ENCODE results near the gene NT5C3B.
"Not testable (repeated sequence)": the region's sequence is repeated elsewhere in the genome, so short reads cannot be mapped to it uniquely, and the experiment has no call there.

NT5C3B gene

DNA sequence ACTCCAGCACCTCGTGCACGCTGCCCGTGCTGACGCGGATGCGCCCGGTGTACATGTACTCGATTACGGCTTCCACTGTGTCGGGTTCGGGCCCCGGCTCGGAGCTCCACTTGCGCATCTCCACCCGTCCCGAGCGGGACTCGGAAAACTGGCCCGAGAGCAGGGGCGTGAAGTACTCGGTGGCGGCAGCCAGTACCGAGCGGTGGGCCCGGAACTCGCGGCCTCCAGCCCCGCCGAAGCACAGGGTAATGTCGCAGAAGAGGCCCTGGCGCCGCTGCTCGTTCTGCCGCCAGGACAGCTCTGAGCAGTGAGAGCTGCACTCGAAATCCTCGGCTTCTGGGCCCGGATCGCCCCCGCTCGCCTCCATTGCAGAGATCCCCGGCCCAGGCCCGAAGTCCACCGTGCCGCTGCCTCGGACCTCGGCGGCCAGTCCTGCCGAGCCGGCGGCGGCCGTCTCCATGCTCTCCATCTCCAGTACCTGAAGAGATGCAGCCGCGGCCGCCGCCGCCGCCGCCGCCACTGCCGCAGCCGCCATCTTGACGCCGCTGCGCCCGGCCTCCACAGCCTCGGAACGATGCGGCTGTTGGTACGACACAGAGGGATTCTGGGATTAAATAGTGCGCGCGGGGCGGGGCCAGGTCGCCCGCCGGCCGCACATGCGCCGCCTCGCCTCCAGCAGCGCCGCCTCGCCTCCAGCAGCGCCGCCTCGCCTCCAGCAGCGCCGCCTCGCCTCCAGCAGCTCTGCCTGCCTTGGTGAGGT lies 29.0 kb upstream of the NT5C3B start, which contains the start of gene KLHL11:
TSS of gene KLHL11 (minus strand) at position 588 of the 760 bp plus-strand sequence. CDS start at position 535, 53 bp downstream.
- H3K9me3 ChIP-seq (ENCODE audit: control insufficient read depth, low read depth, low read length): no peaks in the 10 kb centered on the region
- H3K4me1 ChIP-seq (ENCODE audit: control insufficient read depth, low read depth, low read length): peaks cover 21% of the 10 kb centered on the region
- H3K27me3 ChIP-seq (ENCODE audit: control insufficient read depth, insufficient read depth, low read length): no peaks in the 10 kb centered on the region
- H3K27ac ChIP-seq (ENCODE audit: low read length): peak within 1 kb of the TSS; percentile 35
- peak within 1 kb of the TSS; percentile 90 for H3K9ac ChIP-seq (ENCODE audit: low read length)
- H3K36me3 ChIP-seq (ENCODE audit: control insufficient read depth, low read depth, low read length): peaks cover 29% of the 10 kb centered on the region
- peak within 1 kb of the TSS; percentile 78 for H3K4me3 ChIP-seq (ENCODE audit: low read length)

- Histone ChIP-seq H3K9me3 (ENCODE audit: control insufficient read depth, low read depth, low read length) (no peaks in the 10 kb centered on the region), H3K4me1 (ENCODE audit: control insufficient read depth, low read depth, low read length) (peaks cover 23% of the 10 kb centered on the region), H3K27me3 (ENCODE audit: control insufficient read depth, insufficient read depth, low read length) (no peaks in the 10 kb centered on the region), H3K27ac (ENCODE audit: low read length) (peak overlapping the region; percentile 35), H3K36me3 (ENCODE audit: control insufficient read depth, low read depth, low read length) (peaks cover 24% of the 10 kb centered on the region), H3K9ac (ENCODE audit: low read length) (peak overlapping the region; percentile 90), H3K4me3 (ENCODE audit: low read length) (peak overlapping the region; percentile 78)
These were observed 28.4 kb upstream of the NT5C3B start for GRCh38 chr17:41864498-41864835.

- Histone ChIP-seq H3K9ac (ENCODE audit: low read length) (no peak overlapping the region), H3K4me3 (ENCODE audit: low read length) (peak overlapping the region; percentile 78), H3K27ac (ENCODE audit: low read length) (no peak overlapping the region), H3K36me3 (ENCODE audit: control insufficient read depth, low read depth, low read length) (peaks cover 14% of the 10 kb centered on the region), H3K4me1 (ENCODE audit: control insufficient read depth, low read depth, low read length) (peaks cover 23% of the 10 kb centered on the region), H3K27me3 (ENCODE audit: control insufficient read depth, insufficient read depth, low read length) (no peaks in the 10 kb centered on the region), H3K9me3 (ENCODE audit: control insufficient read depth, low read depth, low read length) (no peaks in the 10 kb centered on the region)
These were observed 27.2 kb upstream of the NT5C3B start for GRCh38 chr17:41863074-41863848.

GRCh38 chr17:41860254-41860931 lies 24.4 kb upstream of the NT5C3B start:
- Histone ChIP-seq H3K9me3 (ENCODE audit: control insufficient read depth, low read depth, low read length) (no peaks in the 10 kb centered on the region), H3K9ac (ENCODE audit: low read length) (no peak overlapping the region), H3K27me3 (ENCODE audit: control insufficient read depth, insufficient read depth, low read length) (no peaks in the 10 kb centered on the region), H3K4me3 (ENCODE audit: low read length) (peak overlapping the region; percentile 29), H3K4me1 (ENCODE audit: control insufficient read depth, low read depth, low read length) (peaks cover 23% of the 10 kb centered on the region), H3K36me3 (ENCODE audit: control insufficient read depth, low read depth, low read length) (no peaks in the 10 kb centered on the region), H3K27ac (ENCODE audit: low read length) (no peak overlapping the region)

DNA sequence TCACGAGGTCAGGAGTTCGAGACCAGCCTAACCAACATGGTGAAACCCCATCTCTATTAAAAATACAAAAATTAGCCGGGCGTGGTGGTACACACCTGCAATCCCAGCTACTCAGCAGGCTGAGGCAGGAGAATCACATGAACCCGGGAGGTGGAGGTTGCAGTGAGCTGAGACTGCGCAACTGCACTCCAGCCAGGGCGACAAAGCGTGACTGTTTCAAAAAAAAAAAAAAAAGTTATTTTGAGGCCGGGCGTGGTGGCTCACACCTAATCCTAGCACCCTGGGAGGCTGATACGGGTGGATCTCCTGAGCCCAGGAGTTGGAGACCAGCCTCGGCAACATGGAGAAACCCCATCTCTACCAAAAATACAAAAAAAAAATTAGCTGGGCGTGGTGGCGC lies 15.3 kb upstream of the NT5C3B start:
- H3K9me3 ChIP-seq (ENCODE audit: control insufficient read depth, low read depth, low read length); H3K9ac ChIP-seq (ENCODE audit: low read length); H3K27ac ChIP-seq (ENCODE audit: low read length); H3K27me3 ChIP-seq (ENCODE audit: control insufficient read depth, insufficient read depth, low read length); H3K4me1 ChIP-seq (ENCODE audit: control insufficient read depth, low read depth, low read length); H3K4me3 ChIP-seq (ENCODE audit: low read length): not testable (repeated sequence)
- H3K36me3 ChIP-seq (ENCODE audit: control insufficient read depth, low read depth, low read length): peaks cover 20% of the 10 kb centered on the region

DNA sequence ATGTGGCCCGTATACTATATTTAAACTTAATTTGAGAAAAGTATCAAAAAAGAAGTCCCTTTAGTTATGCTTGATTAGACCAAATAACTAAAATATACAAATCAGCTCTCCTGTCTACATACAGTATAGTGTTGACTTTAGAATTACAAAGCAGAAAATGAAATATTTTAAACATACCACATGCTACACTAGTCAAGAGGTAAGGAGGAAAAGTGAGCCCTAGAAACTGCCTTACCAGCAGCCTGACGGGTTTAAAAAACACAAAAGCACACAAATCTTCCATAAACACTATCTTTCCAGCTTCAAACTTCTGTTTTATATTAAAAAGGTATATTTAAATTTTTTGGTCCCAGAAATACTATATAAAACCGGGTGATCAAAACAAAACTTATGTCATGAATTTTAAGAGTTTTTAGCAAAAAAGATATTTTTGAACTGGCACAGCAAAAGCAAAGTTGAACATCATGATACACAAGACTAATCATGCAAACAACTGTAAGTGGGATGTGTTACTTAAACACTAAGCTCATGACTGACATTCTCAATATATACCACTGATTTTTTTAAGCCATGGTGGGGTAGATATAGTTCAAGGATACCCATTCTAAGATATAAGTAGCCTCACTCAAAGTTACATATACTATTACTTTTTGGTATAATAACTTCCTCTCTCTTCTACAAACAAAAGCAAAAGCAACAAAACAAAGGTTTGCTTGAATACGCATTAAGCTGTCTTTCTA lies 13.4 kb upstream of the NT5C3B start:
- H3K27me3 ChIP-seq (ENCODE audit: control insufficient read depth, insufficient read depth, low read length): no peaks in the 10 kb centered on the region
- peaks cover 16% of the 10 kb centered on the region for H3K36me3 ChIP-seq (ENCODE audit: control insufficient read depth, low read depth, low read length)
- H3K9ac ChIP-seq (ENCODE audit: low read length): no peak overlapping the region
- H3K4me3 ChIP-seq (ENCODE audit: low read length): no peak overlapping the region
- H3K4me1 ChIP-seq (ENCODE audit: control insufficient read depth, low read depth, low read length): no peaks in the 10 kb centered on the region
- H3K27ac ChIP-seq (ENCODE audit: low read length): no peak overlapping the region
- H3K9me3 ChIP-seq (ENCODE audit: control insufficient read depth, low read depth, low read length): no peaks in the 10 kb centered on the region

DNA sequence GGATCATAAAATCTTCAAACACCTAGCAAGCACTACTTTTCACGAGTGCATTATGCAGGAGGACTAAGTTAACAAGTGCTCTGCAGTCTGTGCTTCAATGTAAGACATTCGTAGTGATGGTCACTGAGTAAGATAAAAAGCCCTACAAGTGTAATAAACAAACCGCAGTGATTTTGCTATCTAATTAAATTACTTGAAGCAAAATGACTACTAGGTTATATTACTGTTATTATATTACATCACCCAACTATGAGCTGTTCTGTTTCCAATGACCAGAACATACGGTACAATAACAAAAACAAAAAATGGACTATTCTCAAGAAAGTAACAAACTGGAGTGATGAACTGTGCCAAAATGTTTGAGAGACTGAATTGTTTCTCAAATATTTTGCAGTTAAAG lies 12.8 kb upstream of the NT5C3B start:
- H3K9me3 ChIP-seq (ENCODE audit: control insufficient read depth, low read depth, low read length): no peaks in the 10 kb centered on the region
- H3K4me1 ChIP-seq (ENCODE audit: control insufficient read depth, low read depth, low read length): no peaks in the 10 kb centered on the region
- no peaks in the 10 kb centered on the region for H3K27me3 ChIP-seq (ENCODE audit: control insufficient read depth, insufficient read depth, low read length)
- no peak overlapping the region for H3K9ac ChIP-seq (ENCODE audit: low read length)
- no peak overlapping the region for H3K4me3 ChIP-seq (ENCODE audit: low read length)
- H3K36me3 ChIP-seq (ENCODE audit: control insufficient read depth, low read depth, low read length): peaks cover 10% of the 10 kb centered on the region
- no peak overlapping the region for H3K27ac ChIP-seq (ENCODE audit: low read length)

DNA sequence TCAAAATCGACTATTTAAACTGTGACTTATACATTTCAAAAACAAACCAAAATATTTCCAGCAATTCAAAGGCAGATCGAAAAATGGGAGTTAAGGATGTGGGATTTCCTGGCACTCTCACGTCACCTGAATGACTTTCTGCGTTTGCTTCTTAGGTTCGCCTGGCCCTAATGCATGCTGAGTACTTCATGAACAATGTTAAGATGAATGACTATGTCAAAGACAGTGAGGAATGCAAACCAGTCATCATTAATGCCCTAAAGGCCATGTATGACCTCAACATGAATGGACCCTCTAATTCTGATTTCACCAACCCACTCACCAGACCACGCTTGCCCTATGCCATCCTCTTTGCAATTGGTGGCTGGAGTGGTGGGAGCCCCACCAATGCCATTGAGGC lies 8.9 kb upstream of the NT5C3B start:
- H3K9me3 ChIP-seq (ENCODE audit: control insufficient read depth, low read depth, low read length): no peaks in the 10 kb centered on the region

DNA sequence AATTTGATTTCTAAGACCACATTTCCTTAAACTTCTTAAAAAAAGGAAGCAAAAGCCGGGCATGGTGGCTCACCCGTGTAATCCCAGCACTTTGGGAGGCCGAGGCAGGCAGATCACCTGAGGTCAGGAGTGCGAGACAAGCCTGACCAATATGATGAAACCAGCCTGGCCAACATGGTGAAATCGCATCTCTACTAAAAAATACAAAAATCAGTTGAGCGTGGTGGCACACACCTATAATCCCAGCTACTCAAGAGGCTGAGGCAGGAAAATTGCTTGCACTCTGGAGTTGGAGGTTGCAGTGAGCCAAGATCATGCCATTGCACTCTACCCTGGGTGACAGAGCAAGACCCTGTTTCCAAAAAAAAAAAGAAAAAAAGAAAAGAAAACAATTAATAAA lies 4.7 kb upstream of the NT5C3B start:
- not testable (repeated sequence) for H3K9me3 ChIP-seq (ENCODE audit: control insufficient read depth, low read depth, low read length); H3K9ac ChIP-seq (ENCODE audit: low read length); H3K27ac ChIP-seq (ENCODE audit: low read length); H3K36me3 ChIP-seq (ENCODE audit: control insufficient read depth, low read depth, low read length); H3K4me3 ChIP-seq (ENCODE audit: low read length); H3K27me3 ChIP-seq (ENCODE audit: control insufficient read depth, insufficient read depth, low read length); H3K4me1 ChIP-seq (ENCODE audit: control insufficient read depth, low read depth, low read length)

More for the DNA sequence above, 8.9 kb upstream of the NT5C3B start:
- H3K4me3 ChIP-seq (ENCODE audit: low read length): no peak overlapping the region
- no peak overlapping the region for H3K9ac ChIP-seq (ENCODE audit: low read length)
- H3K27me3 ChIP-seq (ENCODE audit: control insufficient read depth, insufficient read depth, low read length): no peaks in the 10 kb centered on the region
- H3K27ac ChIP-seq (ENCODE audit: low read length): no peak overlapping the region
- H3K36me3 ChIP-seq (ENCODE audit: control insufficient read depth, low read depth, low read length): no peaks in the 10 kb centered on the region
- H3K4me1 ChIP-seq (ENCODE audit: control insufficient read depth, low read depth, low read length): no peaks in the 10 kb centered on the region

DNA sequence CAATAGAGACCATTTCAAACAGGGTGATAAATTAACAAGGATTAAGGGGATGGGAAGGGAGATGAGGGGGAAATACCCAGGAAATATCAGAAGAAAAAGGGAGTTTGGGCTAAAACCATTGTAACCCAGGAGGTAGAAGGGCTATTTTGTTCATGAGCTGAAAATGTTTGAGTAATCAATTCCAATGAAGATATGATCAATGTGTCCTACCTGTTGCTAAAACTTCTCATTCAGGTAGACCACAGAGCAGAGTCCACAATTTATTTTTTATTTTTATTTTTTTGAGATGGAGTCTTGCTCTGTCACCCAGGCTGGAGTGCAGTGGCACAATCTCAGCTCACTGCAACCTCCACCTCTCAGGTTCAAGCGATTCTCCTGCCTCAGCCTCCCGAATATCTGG lies 3.4 kb upstream of the NT5C3B start:
- not testable (repeated sequence) for H3K36me3 ChIP-seq (ENCODE audit: control insufficient read depth, low read depth, low read length); H3K9ac ChIP-seq (ENCODE audit: low read length); H3K9me3 ChIP-seq (ENCODE audit: control insufficient read depth, low read depth, low read length); H3K4me1 ChIP-seq (ENCODE audit: control insufficient read depth, low read depth, low read length); H3K27me3 ChIP-seq (ENCODE audit: control insufficient read depth, insufficient read depth, low read length); H3K27ac ChIP-seq (ENCODE audit: low read length); H3K4me3 ChIP-seq (ENCODE audit: low read length)
